ENCODE data around the gene CEACAM19. TPM values are rescaled to one million over a fixed set of nuclear protein-coding genes. Genes with fewer than 3 reads are reported as not detected.

Gene CEACAM19
- total and polyA plus RNA-seq, 2 of the 4 experiments (the other 2 are of a cell fraction): 0.72 to 9.3 TPM

GRCh38 chr19:44644402-44645016 lies 26.8 kb upstream of the CEACAM19 start:
- peak overlapping the region; percentile 37 for H4K91ac ChIP-seq (ENCODE audit: insufficient read depth, low read depth, low read length)
- peak overlapping the region; percentile 77 for H3K4me3 ChIP-seq (ENCODE audit: insufficient read depth, low read depth, low read length)
- in situ Hi-C loops (cut with MboI; ENCODE audit: low sequenced_read_pairs): no loop called here
- H2BK20ac ChIP-seq (ENCODE audit: low read depth, low read length): peak overlapping the region; percentile 3; the same call in 1 of the 2 replicates
- intact Hi-C loops (cut with micrococcal nuclease): loop anchor here (2.0 to 5.0 kb wide), 2 partner anchors 42 to 56 kb away; no protein-coding TSS in a partner anchor
- ChIA-PET CTCF (interaction anchor here (1.7 kb wide), 1 partner anchor 74 kb away, joined by 6 read pairs; no protein-coding TSS in a partner anchor), POLR2A (ENCODE audit: unreplicated experiment) (interaction anchor here (0.7 to 1.0 kb wide), 2 partner anchors 18 to 144 kb away, joined by 3 to 4 read pairs; no protein-coding TSS in a partner anchor)
- H3K27me3 ChIP-seq (ENCODE audit: control insufficient read depth, insufficient read depth, low read length): no peaks in the 10 kb centered on the region
- peak overlapping the region; percentile 74 for H2BK5ac ChIP-seq (ENCODE audit: low read depth, low read length, poor library complexity, severe bottlenecking)
- H3K18ac ChIP-seq (ENCODE audit: low read depth, low read length): peak overlapping the region; percentile 71
- DNase-seq: peak; percentile 49
- H2AK5ac ChIP-seq (ENCODE audit: low read depth, low read length): peak overlapping the region; percentile 75
- H3K56ac ChIP-seq (ENCODE audit: extremely low read depth, insufficient read depth, low read length): peak overlapping the region; percentile 72
- H2AK9ac ChIP-seq (replicated peaks; ENCODE audit: low read depth, low read length, poor library complexity): peak overlapping the region; percentile 88
- peak overlapping the region; percentile 68 to 92 for H4K8ac ChIP-seq (ENCODE audit: low read depth in 2 of 2, low read length in 2 of 2)
- H3K79me1 ChIP-seq (ENCODE audit: low read depth in 1 of 2, low read length in 2 of 2): peaks cover 33 to 59% of the 10 kb centered on the region in 2 experiments
- peak overlapping the region; percentile 7; the same call in 2 of the 3 replicates for H2BK15ac ChIP-seq (ENCODE audit: low read depth, low read length)
- no peaks in the 10 kb centered on the region for H3K9me3 ChIP-seq (ENCODE audit: control insufficient read depth, insufficient read depth, low read length)
- H2AFZ ChIP-seq (replicated peaks; ENCODE audit: low read length, poor library complexity): peak overlapping the region; percentile 94
- peak overlapping the region; percentile 88 for H3K14ac ChIP-seq (replicated peaks; ENCODE audit: low read depth, low read length)
- no TSS peak for BruUV-seq (replicated peaks)
- peaks cover 24% of the 10 kb centered on the region for H3K36me3 ChIP-seq (ENCODE audit: control insufficient read depth, insufficient read depth, low read length)
- peak overlapping the region; percentile 91 for H3K4me2 ChIP-seq (ENCODE audit: low read depth, low read length)
- no CpG with 5 or more reads among the region's 13 CpGs for WGBS, 2 experiments (ENCODE audit: extremely low coverage in 2 of 2, insufficient read length in 1 of 2)
- H3K4ac ChIP-seq (ENCODE audit: low read depth, low read length): peak overlapping the region; percentile 74
- peak overlapping the region; percentile 35 for H4K5ac ChIP-seq (ENCODE audit: low read depth, low read length)
- peak overlapping the region; percentile 90 for H3K9ac ChIP-seq (ENCODE audit: low read depth, low read length)
- dilution Hi-C loops (cut with HindIII; ENCODE audit: low sequenced_read_pairs, unreplicated experiment): no loop called here
- H3K23ac ChIP-seq (ENCODE audit: low read depth, low read length): peak overlapping the region; percentile 37; the same call in 1 of the 2 replicates
- ATAC-seq (ENCODE audit: low read depth): peak; percentile 24
- H3K27ac ChIP-seq (ENCODE audit: insufficient read depth, low read length): peak overlapping the region; percentile 91
- peaks cover 29% of the 10 kb centered on the region for H3K9me1 ChIP-seq (ENCODE audit: insufficient read depth, low read length)
- H2BK120ac ChIP-seq (ENCODE audit: low read depth, low read length): peak overlapping the region; percentile 69; the same call in 1 of the 2 replicates
- peaks cover 16% of the 10 kb centered on the region for H3K4me1 ChIP-seq (ENCODE audit: control insufficient read depth, insufficient read depth, low read length)
- H4K20me1 ChIP-seq (ENCODE audit: insufficient read depth, low read length): peaks cover 44% of the 10 kb centered on the region
- TF ChIP-seq CHD1 (IDR thresholded peaks at IDR 0.05; ENCODE audit: low read depth, low read length): no peak
- TF ChIP-seq USF2 (IDR thresholded peaks at IDR 0.05; ENCODE audit: low read depth, low read length): no peak
- TF ChIP-seq MAFK (IDR thresholded peaks at IDR 0.05; ENCODE audit: low read depth, low read length): no peak
- no peak for TF ChIP-seq FOS (IDR thresholded peaks at IDR 0.05; ENCODE audit: low read depth, low read length)
- TF ChIP-seq BHLHE40 (IDR thresholded peaks at IDR 0.05; ENCODE audit: low read depth, low read length): no peak
- TF ChIP-seq NFE2L2 (IDR thresholded peaks at IDR 0.05; ENCODE audit: low read depth, low read length): no peak
- no peak for TF ChIP-seq SMC3 (IDR thresholded peaks at IDR 0.05; ENCODE audit: low read depth, low read length)
- TF ChIP-seq POLR2A (IDR thresholded peaks at IDR 0.05; ENCODE audit: low read depth, low read length): no peak
- no peak for TF ChIP-seq ELK1 (IDR thresholded peaks at IDR 0.05; ENCODE audit: borderline replicate concordance, low read depth, low read length)
- no peak for TF ChIP-seq CTCF (conservative IDR thresholded peaks at IDR 0.05; ENCODE audit: low read depth, low read length)
- TF ChIP-seq MXI1 (IDR thresholded peaks at IDR 0.05; ENCODE audit: borderline replicate concordance, low read depth, low read length): no peak
- no peak for TF ChIP-seq MAZ (IDR thresholded peaks at IDR 0.05; ENCODE audit: borderline replicate concordance, low read depth, low read length)
- TF ChIP-seq RFX5 (IDR thresholded peaks at IDR 0.05; ENCODE audit: low read depth, low read length): no peak
- TF ChIP-seq RCOR1 (IDR thresholded peaks at IDR 0.05; ENCODE audit: insufficient replicate concordance, low read length): no peak
- no peak for TF ChIP-seq CEBPB (IDR thresholded peaks at IDR 0.05; ENCODE audit: low read depth, low read length)

All from IMR-90 (cell line).